ENCODE results near the gene KRTDAP.

DNA sequence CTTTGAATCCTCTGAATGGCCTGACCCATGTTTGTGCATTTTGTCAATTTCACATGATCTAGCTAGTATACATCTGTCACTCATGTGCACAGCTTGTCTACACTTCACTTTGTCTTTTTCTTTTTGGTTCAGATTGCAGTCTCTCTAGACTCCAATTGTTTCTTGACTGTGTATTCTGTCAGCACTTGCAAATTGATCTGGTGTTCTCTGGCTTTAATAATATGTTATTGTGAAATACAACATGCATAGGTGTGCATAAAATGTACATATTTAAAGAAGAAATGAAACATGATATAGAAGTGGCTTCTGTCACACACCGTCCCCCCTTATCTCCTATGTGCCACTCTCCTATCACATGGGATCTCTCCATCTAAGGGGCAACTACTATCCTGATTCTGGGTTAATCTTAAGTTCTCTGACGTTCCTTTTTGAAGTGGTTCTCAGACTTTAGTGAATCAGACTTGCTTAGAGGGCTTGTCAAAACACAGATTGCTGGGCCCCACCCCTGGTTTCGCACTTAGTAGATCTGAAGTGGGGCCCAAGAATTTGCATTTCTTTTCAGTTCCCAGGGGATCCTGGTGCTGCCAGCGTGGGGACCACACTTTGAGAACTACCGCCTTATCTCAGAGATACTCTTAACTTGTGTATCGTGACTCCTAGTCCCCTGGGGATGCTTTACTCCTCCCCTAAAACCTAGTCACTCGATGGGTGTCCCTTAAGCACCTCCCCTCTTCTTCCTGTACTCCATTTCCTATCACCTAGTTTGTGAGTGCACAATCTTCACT, 5.8 kb downstream of the KRTDAP start:
- TF ChIP-seq FOXK2 (IDR thresholded peaks at IDR 0.05) (no peak), ARNT (IDR thresholded peaks at IDR 0.05) (no peak)

Measured in HEK293T (cell line).